Liver (tissue), 9 donors: ENCODE measurements around the gene CDK19. TPM values are rescaled to one million over a fixed set of nuclear protein-coding genes. Genes with fewer than 3 reads are reported as not detected.

Source experiments
- DNase-seq: peaks from one replicate; pipeline ENCODE4 v3.0.0-alpha.2; 2017; ENCODE audit warnings: low spot score
- H3K27ac ChIP-seq, 2 donors: one replicate each; pipeline ENCODE4 v1.7.0; 2013; ENCODE audit warnings: inconsistent platforms in 2 of 2, low read length in 2 of 2, control low read depth in 1 of 2, low read depth in 1 of 2, mild to moderate bottlenecking in 1 of 2
- H3K27me3 ChIP-seq, 4 donors: one replicate each; pipeline versions ENCODE4 v1.6.1 to v1.7.0; 2013; ENCODE audit warnings: low read length in 3 of 4, inconsistent platforms in 1 of 4, mild to moderate bottlenecking in 1 of 4, moderate library complexity in 1 of 4; ENCODE audit not compliant: control insufficient read depth in 4 of 4, insufficient read depth in 4 of 4
- H3K36me3 ChIP-seq, 4 donors: one replicate each; pipeline versions ENCODE4 v1.6.1 to v1.7.0; 2013; ENCODE audit warnings: low read length in 3 of 4, mild to moderate bottlenecking in 3 of 4, low read depth in 1 of 4, moderate library complexity in 1 of 4; ENCODE audit not compliant: control insufficient read depth in 4 of 4, insufficient read depth in 3 of 4
- H3K4me1 ChIP-seq, 4 donors: one replicate each; pipeline versions ENCODE4 v1.6.1 to v1.7.0; 2013; ENCODE audit warnings: low read length in 3 of 4, mild to moderate bottlenecking in 3 of 4, moderate library complexity in 1 of 4; ENCODE audit not compliant: control insufficient read depth in 4 of 4, insufficient read depth in 4 of 4
- H3K4me3 ChIP-seq, 3 donors: one replicate each; pipeline versions ENCODE4 v1.6.1 to v1.7.0; 2013; ENCODE audit warnings: low read length in 3 of 3, control low read depth in 1 of 3, low read depth in 1 of 3, mild to moderate bottlenecking in 1 of 3
- H3K9ac ChIP-seq, 2 donors: one replicate each; pipeline ENCODE4 v1.7.0; 2013; ENCODE audit warnings: low read length in 2 of 2, mild to moderate bottlenecking in 2 of 2, moderate library complexity in 2 of 2, control low read depth in 1 of 2, low read depth in 1 of 2
- H3K9me3 ChIP-seq, 4 donors: one replicate each; pipeline versions ENCODE4 v1.6.1 to v1.7.0; 2013; ENCODE audit warnings: low read length in 3 of 4; ENCODE audit not compliant: control insufficient read depth in 4 of 4
- ATF3 ChIP-seq: IDR thresholded peaks from 2 replicates; pipeline ENCODE4 v1.6.1; 2016; ENCODE audit warnings: antibody characterized with exemption
- CTCF ChIP-seq: fragments of 150-350 bp; IDR thresholded peaks from 2 replicates; pipeline ENCODE4 v1.5.1; 2017; ENCODE audit warnings: improper control_type of control experiment, low read depth, low read length; ENCODE audit not compliant: missing input control
- EGR1 ChIP-seq, 2 donors: IDR thresholded peaks; 2 replicates each; pipeline ENCODE4 v1.6.1; 2016 to 2018; ENCODE audit warnings: antibody characterized with exemption in 2 of 2, low read depth in 2 of 2
- FOXA1 ChIP-seq: IDR thresholded peaks from 2 replicates; pipeline ENCODE4 v1.6.1; 2016; ENCODE audit warnings: antibody characterized with exemption
- FOXA2 ChIP-seq: IDR thresholded peaks from 2 replicates; pipeline ENCODE4 v1.6.1; 2016; ENCODE audit warnings: antibody characterized with exemption
- GABPA ChIP-seq, 2 donors: IDR thresholded peaks in 1 of 2; conservative IDR thresholded peaks in 1 of 2; 2 replicates each; pipeline ENCODE4 v1.6.1; 2016; ENCODE audit warnings: antibody characterized with exemption in 2 of 2, mild to moderate bottlenecking in 1 of 2, moderate library complexity in 1 of 2
- HNF4A ChIP-seq, 2 donors: conservative IDR thresholded peaks; 2 replicates each; pipeline ENCODE4 v1.6.1; 2016; ENCODE audit warnings: antibody characterized with exemption in 2 of 2, mild to moderate bottlenecking in 2 of 2
- HNF4G ChIP-seq: IDR thresholded peaks from 2 replicates; pipeline ENCODE4 v1.6.1; 2016; ENCODE audit warnings: antibody characterized with exemption
- JUND ChIP-seq, 2 donors: IDR thresholded peaks; 2 replicates each; pipeline ENCODE4 v1.6.1; 2016; ENCODE audit warnings: antibody characterized with exemption in 2 of 2
- MAX ChIP-seq: IDR thresholded peaks from 2 replicates; pipeline ENCODE4 v1.6.1; 2016; ENCODE audit warnings: antibody characterized with exemption
- RAD21 ChIP-seq, 2 donors: IDR thresholded peaks; 2 replicates each; pipeline ENCODE4 v1.6.1; 2016; ENCODE audit warnings: antibody characterized with exemption in 2 of 2, mild to moderate bottlenecking in 2 of 2
- REST ChIP-seq: IDR thresholded peaks from 2 replicates; pipeline ENCODE4 v1.6.1; 2016; ENCODE audit warnings: antibody characterized with exemption, mild to moderate bottlenecking
- RXRA ChIP-seq, 2 donors: IDR thresholded peaks; 2 replicates each; pipeline ENCODE4 v1.6.1; 2017 to 2018; ENCODE audit warnings: antibody characterized with exemption in 2 of 2, mild to moderate bottlenecking in 1 of 2
- TAF1 ChIP-seq: conservative IDR thresholded peaks from 2 replicates; pipeline ENCODE4 v1.6.1; 2016; ENCODE audit warnings: antibody characterized with exemption, mild to moderate bottlenecking
- YY1 ChIP-seq: IDR thresholded peaks from 2 replicates; pipeline ENCODE4 v1.6.1; 2016; ENCODE audit warnings: antibody characterized with exemption, mild to moderate bottlenecking
- ZBTB33 ChIP-seq: IDR thresholded peaks from 2 replicates; pipeline ENCODE4 v1.6.1; 2016; ENCODE audit warnings: antibody characterized with exemption
- WGBS: extraction: QIAGEN DNeasy Blood & Tissue Kit; methylation state at CpG from one replicate; pipeline ENCODE4 v1.1.7; 2013; 5-methylcytosine and 5-hydroxymethylcytosine counted together
- polyA plus RNA-seq, 2 donors: library from polyadenylated mRNA; stranded (reverse) in 1 of 2; unstranded in 1 of 2; fragments of 200-250 nt in 1 of 2; fragments of >200 nt in 1 of 2; fragmentation: Nextera tagmentation in 1 of 2; extraction: Ambion mirVana in 1 of 2; gene quantifications; one replicate each; pipeline versions ENCODE4 v1.2.1 to v1.2.3, GENCODE V29; 2013 to 2015
- total RNA-seq, 2 donors: library from RNA; depleted of rRNA; stranded (reverse); fragments of >200 nt; gene quantifications; one replicate each; pipeline ENCODE4 v1.2.3, GENCODE V29; 2014
- donor health status: healthy.
- donor health status: healthy.
- donor health status: healthy.
- donor health status: healthy.
- donor health status: healthy.

The CDK19 gene
- total and polyA plus RNA-seq, 4 donors, result 1.8 to 7.6 (median 3.9) TPM

- Histone ChIP-seq H3K4me3 (no peak overlapping the region), H3K36me3 (peaks cover 0 to 2% (median 0%) of the 10 kb centered on the region in 4 donors), H3K9ac (no peak overlapping the region), H3K27ac (no peak overlapping the region), H3K9me3 (no peaks in the 10 kb centered on the region), H3K27me3 (no peaks in the 10 kb centered on the region), H3K4me1 (peaks cover 0 to 6% (median 2%) of the 10 kb centered on the region in 4 donors)
- no peak for DNase-seq
- TF ChIP-seq GABPA (IDR thresholded peaks at IDR 0.05 in 1 of 2, conservative IDR thresholded peaks at IDR 0.05 in 1 of 2) (no peak), YY1 (no peak), HNF4A (conservative IDR thresholded peaks at IDR 0.05) (no peak), ZBTB33 (no peak), REST (no peak), RXRA (IDR thresholded peaks at IDR 0.05) (no peak), HNF4G (no peak), ATF3 (no peak), FOXA1 (no peak), TAF1 (no peak), RAD21 (IDR thresholded peaks at IDR 0.05) (no peak), FOXA2 (no peak), JUND (IDR thresholded peaks at IDR 0.05) (no peak), EGR1 (IDR thresholded peaks at IDR 0.05; ENCODE audit: low read depth in 2 of 2) (no peak)
- WGBS, result 84% methylated on average over 1 of the region's 1 CpG
These were observed 161.9 kb downstream of the CDK19 start for GRCh38 chr6:110653381-110653780.

GRCh38 chr6:110652520-110652919, 162.7 kb downstream of the CDK19 start:
- TF ChIP-seq RXRA (IDR thresholded peaks at IDR 0.05), result no peak
- no peaks in the 10 kb centered on the region for H3K27me3 ChIP-seq
- H3K4me1 ChIP-seq, result peaks cover 0 to 6% (median 2%) of the 10 kb centered on the region in 4 donors
- H3K4me3 ChIP-seq, result no peak overlapping the region
- H3K9me3 ChIP-seq, result no peaks in the 10 kb centered on the region
- no peak overlapping the region for H3K27ac ChIP-seq
- peaks cover 0 to 2% (median 0%) of the 10 kb centered on the region in 4 donors for H3K36me3 ChIP-seq
- DNase-seq, result no peak
- 96% methylated on average over 4 of the region's 4 CpGs for WGBS
- no peak overlapping the region for H3K9ac ChIP-seq

GRCh38 chr6:110650755-110651154, 164.5 kb downstream of the CDK19 start:
- Histone ChIP-seq H3K4me1 (peaks cover 0 to 6% (median 2%) of the 10 kb centered on the region in 4 donors), H3K36me3 (peaks cover 0 to 6% (median 4%) of the 10 kb centered on the region in 4 donors), H3K9ac (no peak overlapping the region), H3K9me3 (no peaks in the 10 kb centered on the region), H3K4me3 (no peak overlapping the region), H3K27ac (no peak overlapping the region), H3K27me3 (no peaks in the 10 kb centered on the region)
- WGBS, result 97% methylated on average over 4 of the region's 4 CpGs
- DNase-seq, result no peak
- TF ChIP-seq RAD21 (IDR thresholded peaks at IDR 0.05), result no peak
- TF ChIP-seq FOXA1, result no peak
- no peak for TF ChIP-seq HNF4G
- no peak for TF ChIP-seq RXRA (IDR thresholded peaks at IDR 0.05)
- no peak for TF ChIP-seq JUND (IDR thresholded peaks at IDR 0.05)
- TF ChIP-seq HNF4A (conservative IDR thresholded peaks at IDR 0.05), result no peak
- TF ChIP-seq CTCF, result no peak
- TF ChIP-seq MAX, result no peak
- no peak for TF ChIP-seq FOXA2
- TF ChIP-seq ZBTB33, result no peak
- TF ChIP-seq EGR1 (IDR thresholded peaks at IDR 0.05; ENCODE audit: low read depth in 2 of 2), result no peak
